GM19328 (cell line): ENCODE measurements around the gene FAM3D.

Experiments used
- ATAC-seq: cut with Tn5 transposase; IDR thresholded peaks from one replicate; pipeline ENCODE4 v1.9.1; 2021; ENCODE audit warnings: mild to moderate bottlenecking, moderate library complexity; ENCODE audit not compliant: unreplicated experiment

Gene FAM3D

DNA sequence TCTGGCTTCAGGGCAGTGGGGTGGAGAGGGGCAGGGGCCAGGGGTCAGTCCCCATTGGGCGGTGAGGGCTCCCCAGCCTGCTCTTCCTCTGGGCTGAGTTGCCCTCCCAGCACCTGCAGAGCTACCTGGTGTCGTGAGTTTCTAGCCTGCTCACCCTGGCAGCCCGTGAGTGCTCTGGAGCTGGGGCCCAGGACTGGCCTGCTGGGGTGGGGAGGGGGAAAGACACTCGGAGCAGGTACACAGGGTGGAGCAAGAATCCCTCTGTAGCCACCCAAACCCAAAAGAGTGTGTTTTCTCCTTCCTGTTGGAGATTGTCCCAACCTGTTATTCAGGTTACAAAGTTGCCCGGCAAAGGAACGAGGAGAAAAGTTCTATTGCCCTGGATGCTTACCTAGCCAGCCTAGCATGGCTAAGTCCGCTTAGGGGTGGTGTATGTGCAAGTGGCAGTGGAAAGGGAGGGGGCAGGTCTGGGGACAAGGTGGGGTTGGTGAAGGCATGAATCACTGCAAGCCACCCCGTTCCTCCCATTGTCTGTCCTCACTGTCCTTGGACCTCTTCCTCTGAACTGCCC, 8.9 kb downstream of the FAM3D start:
- no peak for ATAC-seq

DNA sequence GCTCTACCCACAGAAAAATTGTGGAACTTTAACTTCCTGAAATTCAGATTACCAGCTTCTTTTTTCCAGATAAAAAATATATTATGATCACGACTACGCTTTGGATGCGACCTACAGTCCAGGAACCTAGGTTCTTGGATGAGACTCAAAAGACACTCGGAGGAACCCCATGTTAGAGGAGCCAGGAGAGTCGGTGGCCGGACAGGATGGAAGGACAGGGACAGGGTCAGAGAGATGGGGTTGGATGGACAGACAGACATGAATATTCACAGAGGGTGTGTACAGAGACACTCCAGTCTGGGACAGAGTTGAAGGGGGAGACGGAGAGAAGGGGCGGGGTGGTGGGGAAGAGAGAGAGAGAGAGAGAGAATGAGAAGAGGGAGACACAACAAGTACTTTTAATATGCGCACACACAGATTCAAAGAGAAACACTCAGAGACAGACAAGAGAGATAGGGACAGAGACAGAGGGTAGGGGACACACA, 9.5 kb downstream of the FAM3D start:
- no peak for ATAC-seq

DNA sequence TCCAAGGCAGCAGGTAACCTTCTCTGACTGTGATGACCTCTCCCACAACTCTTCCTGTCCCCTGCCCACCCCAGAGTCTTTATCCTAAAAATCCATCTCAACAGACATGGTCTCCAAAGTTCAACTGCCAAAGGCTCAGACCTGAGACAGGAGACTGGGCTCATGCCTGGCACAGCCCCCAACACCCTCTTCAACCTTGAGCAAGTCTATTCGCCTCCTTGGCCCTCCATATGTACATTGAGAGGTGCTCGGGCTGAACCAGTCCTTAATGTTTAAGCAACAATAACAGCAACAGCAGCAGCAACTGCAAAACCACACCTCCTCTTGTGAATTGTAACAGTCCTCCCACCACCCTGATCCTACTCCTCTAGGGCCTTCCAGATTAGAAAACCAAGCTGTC, 9.9 kb downstream of the FAM3D start:
- ATAC-seq: no peak

DNA sequence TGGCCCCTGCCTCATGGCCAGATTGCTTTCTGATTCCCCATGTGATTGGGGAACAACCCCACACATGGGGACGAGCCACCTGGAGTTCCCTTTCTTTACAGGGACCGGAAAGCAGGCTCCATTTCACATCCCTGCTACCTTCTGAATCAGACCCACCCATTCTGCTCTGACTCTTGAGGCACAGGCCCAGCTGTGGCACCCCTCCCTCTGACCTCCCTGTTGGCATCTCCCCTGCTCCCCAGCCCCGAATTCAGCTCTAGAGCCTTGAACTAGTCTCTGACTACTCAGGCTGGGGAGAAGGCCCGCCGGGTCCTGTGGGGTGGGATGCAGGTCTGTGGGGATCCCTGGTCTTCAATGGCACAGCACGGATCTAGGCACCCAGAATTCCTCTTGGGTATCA, 12.1 kb downstream of the FAM3D start:
- no peak for ATAC-seq

DNA sequence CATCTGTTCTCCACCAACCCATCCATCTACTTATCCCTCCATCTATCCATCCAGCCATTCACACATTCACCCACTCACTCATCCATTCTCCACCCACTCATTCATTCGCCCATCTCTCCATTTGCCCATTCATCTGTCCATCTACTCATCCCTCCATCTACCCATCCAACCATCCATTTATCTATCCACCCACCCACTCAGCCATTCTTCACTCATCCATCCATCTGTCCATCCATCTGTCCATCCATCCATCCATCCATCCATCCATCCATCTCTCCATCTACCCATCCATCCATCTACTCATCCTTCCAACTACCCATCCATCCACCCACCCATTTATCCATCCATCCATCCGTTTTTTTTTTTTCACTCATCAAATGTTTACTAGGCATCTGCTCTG, 13.9 kb downstream of the FAM3D start:
- no peak for ATAC-seq

DNA sequence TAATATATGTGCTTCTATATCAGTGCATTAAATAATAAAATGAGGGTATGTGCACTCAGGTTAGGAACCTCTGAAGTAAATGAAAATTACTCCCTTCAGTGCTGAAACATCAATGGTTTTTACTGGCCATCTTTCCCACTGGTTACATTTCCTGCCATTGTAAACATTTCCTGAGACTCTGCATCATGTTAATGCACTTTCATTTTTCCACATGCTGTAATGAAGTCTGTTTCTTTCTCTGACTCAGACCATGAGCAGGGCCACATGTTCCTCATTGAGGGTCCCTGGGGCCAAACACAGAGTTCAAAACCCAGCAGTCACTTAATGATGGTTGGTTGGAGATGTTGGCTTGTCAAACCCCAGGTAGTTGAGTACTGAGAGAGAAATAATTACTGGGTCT, 15.3 kb downstream of the FAM3D start:
- ATAC-seq: no peak

DNA sequence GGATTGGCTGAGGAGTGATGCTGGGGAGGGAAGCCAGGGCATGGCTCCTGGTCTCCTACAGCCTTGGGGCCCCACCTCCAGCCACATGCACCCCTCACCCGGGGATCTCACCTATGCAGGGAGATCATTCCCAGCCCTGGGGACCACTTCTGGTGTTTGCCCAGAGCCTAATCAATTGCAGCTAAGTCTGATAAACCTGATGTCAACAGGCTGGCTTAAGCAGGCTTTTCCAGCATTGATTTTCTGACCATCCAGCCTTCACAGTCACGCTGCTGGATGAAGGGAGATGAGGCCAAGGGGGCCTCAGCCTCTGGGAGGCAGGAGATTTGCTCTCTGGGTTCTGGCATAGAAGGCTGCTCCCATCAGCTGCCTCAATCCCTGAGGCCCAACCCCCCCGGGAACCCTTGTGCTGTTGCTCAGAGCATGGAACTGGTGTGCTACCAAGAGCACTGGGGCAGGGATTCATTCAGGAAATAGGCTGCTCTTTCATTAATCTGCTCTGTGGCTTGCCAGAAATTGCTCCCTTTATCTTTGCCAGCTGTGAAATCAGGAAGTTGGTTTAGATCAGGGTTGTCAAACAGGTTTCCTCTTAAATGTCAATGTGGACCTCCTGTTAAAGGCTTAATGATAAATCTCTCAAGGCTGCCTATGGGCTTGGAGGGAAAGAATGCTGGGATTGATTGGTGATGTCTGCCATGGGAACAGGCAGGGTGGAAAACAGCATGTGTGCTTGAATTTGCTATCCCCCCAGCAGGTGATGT, 19.0 kb downstream of the FAM3D start:
- no peak for ATAC-seq

DNA sequence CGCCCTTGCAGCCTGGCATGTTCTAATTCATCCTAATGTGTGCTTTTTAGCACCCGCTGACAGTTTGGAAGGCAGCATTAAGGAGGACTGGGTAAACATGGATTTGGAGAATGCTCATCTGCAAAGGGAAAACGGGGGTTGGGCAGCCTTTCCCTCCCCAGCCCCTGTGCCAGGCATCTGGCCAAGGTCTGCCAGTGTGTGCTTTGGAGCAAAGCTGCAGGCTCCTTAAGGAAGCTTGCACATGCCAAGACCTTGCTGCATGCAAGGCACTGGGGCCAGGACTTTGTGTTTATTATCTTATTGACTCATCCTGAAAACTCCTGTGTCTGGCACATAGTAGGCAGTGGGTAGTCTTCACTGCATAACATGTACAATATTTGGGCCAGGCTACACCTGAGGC, 20.1 kb downstream of the FAM3D start:
- no peak for ATAC-seq

DNA sequence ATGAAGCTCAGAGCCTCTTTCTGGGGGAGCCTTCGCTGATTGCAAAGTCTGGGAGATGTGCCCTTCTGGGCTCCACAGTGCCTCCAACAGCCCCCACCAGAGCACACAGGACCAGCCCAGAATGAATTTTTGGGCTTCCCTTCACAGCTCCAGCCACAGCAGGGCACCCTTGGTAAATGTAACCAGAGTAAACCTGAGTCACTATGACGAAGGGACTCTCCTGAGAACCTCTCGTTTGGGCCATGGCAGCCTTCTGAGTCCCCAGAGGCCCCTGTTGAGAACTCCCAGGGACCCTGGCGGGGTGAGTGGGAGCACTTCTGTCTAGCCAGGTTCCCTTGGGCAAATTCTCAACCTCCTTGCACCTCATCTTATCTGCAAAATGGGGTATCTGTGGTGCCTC, 20.8 kb downstream of the FAM3D start:
- ATAC-seq: no peak

DNA sequence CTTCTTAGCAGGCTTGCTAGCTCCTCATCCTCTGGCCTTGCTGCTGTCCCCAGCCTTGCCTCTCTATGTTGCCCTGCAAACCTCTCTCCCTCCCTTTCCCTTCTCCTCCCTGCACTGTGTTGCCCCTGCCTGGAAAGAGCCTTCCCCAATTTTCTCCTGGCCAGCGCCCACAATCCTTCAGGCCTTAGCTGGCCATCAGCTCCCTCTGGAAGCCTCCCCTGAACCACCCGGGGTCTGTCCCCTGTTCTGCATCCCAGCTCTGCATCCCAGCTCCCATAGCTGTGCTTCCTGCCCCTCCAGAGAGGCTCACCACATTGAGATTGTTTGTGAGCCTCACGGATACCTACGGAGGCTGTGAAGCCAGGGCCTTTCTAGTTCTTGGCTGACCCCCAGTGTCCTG, 23.7 kb downstream of the FAM3D start:
- ATAC-seq: no peak

DNA sequence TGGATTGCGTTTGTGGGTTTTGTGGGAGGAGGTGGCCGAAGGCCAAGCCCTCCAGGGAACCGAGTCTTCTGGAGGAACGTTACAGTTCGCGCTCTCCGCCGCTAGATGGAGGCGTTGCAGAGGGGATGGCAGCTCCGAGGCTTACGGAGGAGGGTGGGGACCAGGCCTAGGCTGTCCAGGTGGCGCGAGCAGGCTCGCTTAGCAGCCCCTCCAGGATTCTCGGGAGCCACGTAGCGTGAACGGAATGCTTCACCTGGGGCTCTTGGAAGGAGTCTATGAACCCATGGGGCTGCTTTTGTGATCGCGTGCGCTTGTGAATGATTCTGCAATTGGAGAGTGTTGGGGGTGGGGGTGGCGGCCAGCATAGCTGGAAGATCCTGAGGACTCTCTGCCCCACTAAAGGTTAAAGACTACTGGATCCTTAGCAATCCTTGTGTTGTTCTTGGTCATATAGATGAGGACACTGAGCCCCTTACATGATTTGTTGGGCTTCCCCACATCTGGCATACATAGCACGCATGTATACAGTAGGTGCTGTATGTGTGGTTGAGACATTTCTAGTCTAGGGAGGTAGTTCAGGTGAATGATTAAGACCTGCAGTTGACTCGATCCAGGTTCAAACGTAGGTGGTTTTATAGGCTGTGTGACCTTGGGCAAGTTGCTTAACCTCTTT, 25.7 kb downstream of the FAM3D start:
- ATAC-seq: peak; percentile 88

DNA sequence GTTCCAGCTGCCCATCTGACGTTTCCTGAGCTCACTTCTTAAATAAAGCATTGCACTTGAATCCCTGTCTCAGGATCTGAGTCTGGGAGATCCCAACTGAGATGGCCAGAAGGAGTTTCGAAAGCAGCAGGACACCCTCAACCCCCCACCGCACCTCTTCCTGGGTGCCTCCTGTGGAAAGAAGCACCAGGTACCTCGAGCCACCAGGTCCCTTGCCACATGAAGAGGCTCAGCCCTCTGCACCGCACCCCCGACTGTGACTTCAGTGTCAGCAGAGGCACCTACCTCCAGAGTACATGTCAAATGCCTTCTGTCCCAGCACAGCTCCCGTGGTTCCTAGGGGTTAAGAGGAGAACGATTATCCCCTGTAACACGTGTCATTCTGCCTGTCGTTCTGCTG, 26.7 kb downstream of the FAM3D start:
- no peak for ATAC-seq

DNA sequence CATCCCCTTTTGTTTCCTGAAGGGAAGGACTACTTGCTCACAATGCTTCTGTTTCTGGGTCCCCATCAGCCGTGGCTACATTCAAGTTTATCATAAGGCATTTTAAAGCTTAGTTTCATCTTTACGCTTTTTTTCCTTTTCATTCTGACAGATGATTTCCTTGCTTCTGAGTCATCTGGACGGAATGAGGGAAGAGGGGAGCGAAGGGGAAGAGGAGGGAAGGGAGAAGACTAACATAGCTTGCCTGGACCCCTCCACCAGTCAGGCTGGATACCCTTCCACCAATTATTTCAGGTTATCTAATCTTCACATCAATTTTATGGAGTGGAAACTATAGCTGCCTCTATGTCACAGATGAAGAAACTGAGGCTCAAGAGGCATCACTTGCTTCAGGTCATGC, 27.6 kb downstream of the FAM3D start:
- no peak for ATAC-seq

DNA sequence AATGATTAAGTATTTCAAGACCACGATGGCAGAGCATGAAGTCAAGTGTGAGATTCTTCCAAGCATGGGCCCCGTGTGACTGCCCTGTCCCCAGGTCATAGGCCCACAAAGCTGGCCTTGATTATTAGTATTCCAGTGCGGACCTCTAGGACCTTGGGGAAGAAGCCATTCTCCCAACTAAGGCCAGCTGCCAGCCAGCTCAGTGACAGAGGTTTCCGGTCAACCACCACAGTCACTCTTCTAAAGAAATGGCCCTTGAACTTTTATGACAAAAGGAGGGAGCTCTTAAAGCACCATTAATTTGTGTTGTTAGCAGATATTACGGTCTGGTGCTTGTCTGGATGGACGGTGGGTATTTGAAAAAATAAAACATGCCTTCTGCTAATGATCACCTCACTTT, 28.0 kb downstream of the FAM3D start:
- ATAC-seq: no peak

DNA sequence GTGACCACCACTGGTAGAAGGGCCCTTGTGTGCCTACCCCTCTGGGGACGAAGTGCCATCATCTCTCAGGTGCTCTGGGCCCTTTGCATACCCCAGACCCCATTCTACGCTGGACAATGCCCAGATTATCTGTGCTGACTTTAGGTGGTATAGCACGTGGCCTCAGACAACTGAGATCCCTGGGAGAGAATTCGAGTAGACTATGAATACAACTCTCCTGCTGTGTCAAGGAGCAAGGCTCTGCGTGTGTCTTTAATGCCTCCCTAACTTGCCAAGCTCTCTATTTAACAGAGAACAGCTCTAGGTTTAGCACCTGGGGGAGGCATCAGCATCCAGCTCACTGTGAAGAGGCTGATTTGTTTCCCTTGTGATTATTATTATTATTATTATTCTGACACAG, 29.1 kb downstream of the FAM3D start:
- ATAC-seq: no peak

DNA sequence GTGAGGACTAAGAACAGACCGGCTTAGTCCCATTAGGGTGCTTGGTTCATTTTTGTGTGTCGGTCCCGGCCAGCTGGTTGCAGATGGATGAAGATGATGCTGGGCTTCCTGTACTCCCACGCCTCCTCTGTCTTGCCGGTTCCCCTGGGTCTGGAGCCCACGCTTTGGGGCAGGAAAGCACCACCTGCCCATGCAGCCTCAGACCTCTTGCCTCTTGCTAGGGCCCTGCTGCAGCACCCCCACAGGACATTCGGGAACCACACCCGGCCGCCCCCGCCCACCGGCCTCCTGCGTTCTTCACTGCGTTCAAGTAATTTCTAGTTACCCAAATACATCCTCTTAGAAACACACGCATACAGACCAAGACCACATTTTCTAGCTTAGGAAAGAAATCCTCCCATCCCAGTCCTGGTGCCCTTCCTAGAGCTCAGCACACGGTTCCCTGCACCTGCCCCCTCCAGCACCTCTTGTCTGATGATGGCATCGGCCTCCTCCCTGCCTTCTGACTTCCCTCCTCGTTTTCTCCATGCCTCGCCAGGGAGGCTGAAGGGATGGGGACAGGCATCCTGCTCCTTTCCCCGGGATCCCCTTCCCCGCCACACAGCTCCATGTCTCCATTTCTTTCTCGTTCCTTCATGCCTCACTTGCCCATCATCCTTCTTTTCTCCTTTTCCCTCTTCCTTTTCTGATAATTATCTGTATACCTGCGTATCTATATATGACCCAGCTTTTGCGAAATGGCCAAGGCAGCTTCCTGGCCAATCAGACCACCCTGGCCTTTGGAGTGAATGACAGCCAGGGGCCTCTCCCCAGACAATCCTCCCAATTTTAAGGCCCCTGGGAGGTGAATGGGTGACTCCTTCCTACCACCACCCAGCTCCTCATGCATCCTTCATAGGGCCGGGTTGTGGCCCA, 30.9 kb downstream of the FAM3D start:
- no peak for ATAC-seq

DNA sequence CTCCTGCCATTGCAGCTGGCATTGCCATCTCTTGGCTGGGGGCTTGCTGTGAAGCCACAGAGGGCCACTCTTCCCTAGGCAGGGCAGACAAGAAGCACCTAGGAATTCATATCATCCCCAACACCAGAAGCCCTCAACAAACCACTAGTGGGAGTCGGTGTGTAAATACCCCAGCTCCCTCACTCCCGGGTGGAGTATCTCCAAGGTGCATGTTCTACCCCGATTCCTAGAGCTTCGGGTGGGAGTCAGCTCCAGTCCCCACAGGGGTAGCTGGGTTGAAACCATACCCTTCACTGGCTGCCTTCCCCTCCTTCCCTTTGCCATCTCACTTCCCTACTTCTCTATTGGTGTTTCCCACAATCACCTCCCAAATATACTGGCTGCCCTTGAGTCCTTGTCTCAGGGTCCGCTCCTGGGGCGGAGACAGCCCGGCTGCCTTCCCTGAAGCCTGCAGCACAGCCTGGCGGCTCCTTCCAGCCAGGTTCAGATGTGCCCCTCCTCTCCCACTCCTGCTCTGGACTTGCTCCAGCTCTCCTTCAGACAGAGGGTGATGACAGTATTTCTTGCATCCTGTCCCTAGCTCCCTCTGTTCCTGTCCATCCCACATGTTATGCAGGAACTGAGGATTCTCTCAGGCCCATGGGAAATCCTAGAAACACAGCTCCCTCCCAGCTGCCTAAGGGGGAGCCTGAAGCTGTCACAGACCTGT, 33.3 kb downstream of the FAM3D start:
- no peak for ATAC-seq

DNA sequence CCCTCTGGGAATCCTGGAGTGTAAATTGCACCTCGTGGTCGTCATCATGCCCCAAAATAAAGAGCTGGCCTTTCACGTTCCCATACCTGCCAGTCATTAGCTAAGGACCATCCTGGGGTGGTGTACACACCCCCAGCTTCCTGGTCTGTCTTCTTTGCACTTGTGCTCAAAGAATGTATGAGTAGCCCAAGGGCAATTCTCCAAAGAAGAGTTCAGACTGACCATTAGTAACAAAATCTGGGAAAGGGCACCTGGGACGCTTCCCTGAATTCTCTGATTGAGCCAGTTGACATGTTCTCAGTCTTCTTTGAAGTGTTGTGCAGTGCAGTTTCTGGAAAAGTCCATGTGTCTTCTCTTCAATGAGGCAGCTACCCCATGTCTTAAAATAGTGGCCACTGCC, 34.8 kb downstream of the FAM3D start:
- ATAC-seq: no peak

DNA sequence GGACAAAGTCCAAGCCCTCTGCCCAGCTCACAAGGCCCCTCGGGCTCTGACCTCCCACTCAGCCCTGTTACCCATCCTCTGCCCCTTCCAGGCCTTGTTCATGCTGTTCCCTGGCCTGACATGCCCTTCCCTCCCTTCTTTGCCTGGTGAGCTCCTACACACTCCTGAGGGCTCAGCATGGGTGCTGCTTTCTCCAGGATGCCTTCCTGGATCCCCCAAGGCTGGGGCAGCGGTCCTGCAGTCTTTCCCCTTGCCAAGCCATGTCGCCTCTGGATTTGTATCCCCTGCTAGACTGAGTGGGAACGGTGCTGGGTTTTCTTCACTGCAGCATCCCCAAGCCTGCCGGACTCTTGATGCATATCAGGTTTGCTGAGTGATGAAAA, 35.9 kb downstream of the FAM3D start:
- no peak for ATAC-seq

DNA sequence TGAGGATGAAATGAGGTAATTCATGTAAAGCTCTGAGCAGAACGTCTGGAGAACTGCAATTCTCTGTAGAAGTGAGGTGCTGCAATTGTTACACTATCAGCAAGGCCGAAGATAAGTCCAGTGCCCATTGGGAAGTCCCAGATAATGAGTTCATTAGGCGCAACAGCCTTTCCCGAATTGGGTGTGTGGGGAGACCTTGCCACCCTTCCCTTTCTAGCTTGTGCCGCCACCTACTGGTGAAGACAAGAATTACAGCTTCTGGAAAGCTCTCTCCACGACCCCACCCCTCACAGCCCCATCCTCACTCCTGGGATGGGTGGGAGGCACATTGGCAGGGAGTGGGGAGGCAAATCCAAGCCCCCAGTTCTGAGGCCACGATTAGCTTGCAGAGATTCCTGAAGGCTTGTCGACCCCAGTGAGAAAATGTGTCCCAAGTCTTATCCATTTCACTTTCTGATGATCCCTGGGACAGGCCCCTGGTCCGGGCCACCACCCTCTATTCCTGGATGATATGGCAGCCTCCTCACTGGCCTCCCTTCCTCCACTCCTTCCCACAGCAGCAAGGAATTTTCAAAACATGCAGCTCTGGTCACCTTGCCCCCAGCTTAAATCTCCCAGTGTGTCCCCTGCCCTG, 36.4 kb downstream of the FAM3D start:
- ATAC-seq: no peak
